Lower leg skin (tissue), 3 donors: ENCODE results near the gene NLE1.

Experiments used
- POLR2A ChIP-seq, 2 donors: fragments of 450-650 bp; IDR thresholded peaks; one replicate each; pipeline ENCODE4 v1.6.1; 2016 to 2017; ENCODE audit warnings: antibody characterized with exemption in 2 of 2, mild to moderate bottlenecking in 1 of 2, moderate library complexity in 1 of 2
- TF ChIP-seq, protein P1 (sequence below), 3 donors: fragments of 450-650 bp; IDR thresholded peaks; one replicate each; pipeline ENCODE4 v1.5.1; 2016; ENCODE audit warnings: antibody characterized with exemption in 3 of 3, mild to moderate bottlenecking in 3 of 3, moderate library complexity in 2 of 3

DNA sequence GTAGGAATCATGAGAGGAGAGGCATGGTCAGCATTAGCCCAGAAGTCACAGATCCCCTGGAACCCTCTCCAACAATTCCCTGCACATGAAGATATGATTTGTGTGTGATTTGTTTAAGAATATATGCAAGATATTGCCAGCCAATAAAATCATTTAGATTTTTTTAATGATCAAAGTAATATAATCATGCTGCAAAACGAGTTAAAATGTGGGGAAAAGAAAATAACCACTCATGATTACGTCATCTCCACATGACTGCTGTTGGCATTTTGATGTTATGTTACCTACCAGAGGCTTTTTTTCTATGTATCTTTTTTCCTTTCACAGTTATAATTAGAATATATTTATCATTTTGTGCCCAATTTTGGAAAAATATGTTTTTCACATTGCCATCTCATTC is 29.7 kb upstream of the NLE1 start:
- TF ChIP-seq, protein P1, sequence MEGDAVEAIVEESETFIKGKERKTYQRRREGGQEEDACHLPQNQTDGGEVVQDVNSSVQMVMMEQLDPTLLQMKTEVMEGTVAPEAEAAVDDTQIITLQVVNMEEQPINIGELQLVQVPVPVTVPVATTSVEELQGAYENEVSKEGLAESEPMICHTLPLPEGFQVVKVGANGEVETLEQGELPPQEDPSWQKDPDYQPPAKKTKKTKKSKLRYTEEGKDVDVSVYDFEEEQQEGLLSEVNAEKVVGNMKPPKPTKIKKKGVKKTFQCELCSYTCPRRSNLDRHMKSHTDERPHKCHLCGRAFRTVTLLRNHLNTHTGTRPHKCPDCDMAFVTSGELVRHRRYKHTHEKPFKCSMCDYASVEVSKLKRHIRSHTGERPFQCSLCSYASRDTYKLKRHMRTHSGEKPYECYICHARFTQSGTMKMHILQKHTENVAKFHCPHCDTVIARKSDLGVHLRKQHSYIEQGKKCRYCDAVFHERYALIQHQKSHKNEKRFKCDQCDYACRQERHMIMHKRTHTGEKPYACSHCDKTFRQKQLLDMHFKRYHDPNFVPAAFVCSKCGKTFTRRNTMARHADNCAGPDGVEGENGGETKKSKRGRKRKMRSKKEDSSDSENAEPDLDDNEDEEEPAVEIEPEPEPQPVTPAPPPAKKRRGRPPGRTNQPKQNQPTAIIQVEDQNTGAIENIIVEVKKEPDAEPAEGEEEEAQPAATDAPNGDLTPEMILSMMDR (IDR thresholded peaks at IDR 0.05), result no peak
- no peak for TF ChIP-seq POLR2A (IDR thresholded peaks at IDR 0.05)
